GM19239 (cell line): ENCODE data around the gene B3GALT6.
"Not testable (repeated sequence)": the region's sequence is repeated elsewhere in the genome, so short reads cannot be mapped to it uniquely, and the experiment has no call there.

Experiments used
- DNase-seq: peaks from one replicate; pipeline ENCODE4 v3.0.0; 2011; ENCODE audit warnings: low spot score; ENCODE audit not compliant: insufficient read length
- FAIRE-seq: peaks from 2 replicates; lab custom pipeline; 2011; peaks lifted over from hg19 to GRCh38; lab: Jason Lieb, UNC

B3GALT6 gene

GRCh38 chr1:1232208-1232795 lies at the start of gene B3GALT6:
Gene B3GALT6, plus strand, starts transcription at chr1:1232237. Its CDS starts 42 bp downstream, at chr1:1232279.
- DNase-seq (no peak), FAIRE-seq (no peak)

- FAIRE-seq (no peak), DNase-seq (no peak)
Observed at GRCh38 chr1:1182491-1183220, 49.4 kb upstream of the B3GALT6 start.

- no peak for DNase-seq
- no peak for FAIRE-seq
Observed at GRCh38 chr1:1183221-1183747, 48.8 kb upstream of the B3GALT6 start.

GRCh38 chr1:1183833-1184775 lies 47.9 kb upstream of the B3GALT6 start:
- no peak for FAIRE-seq
- no peak for DNase-seq

- FAIRE-seq (no peak), DNase-seq (no peak)
Observed at GRCh38 chr1:1185101-1185765, 46.8 kb upstream of the B3GALT6 start.

GRCh38 chr1:1187938-1188337 lies 44.1 kb upstream of the B3GALT6 start:
- FAIRE-seq (no peak), DNase-seq (no peak)

- FAIRE-seq (no peak), DNase-seq (no peak)
Observed at GRCh38 chr1:1189111-1189510, 42.9 kb upstream of the B3GALT6 start.

GRCh38 chr1:1191734-1192133 lies 40.3 kb upstream of the B3GALT6 start:
- FAIRE-seq: no peak

GRCh38 chr1:1194723-1195122 lies 37.3 kb upstream of the B3GALT6 start:
- DNase-seq (no peak), FAIRE-seq (no peak)

More at GRCh38 chr1:1191734-1192133, 40.3 kb upstream of the B3GALT6 start:
- no peak for DNase-seq

GRCh38 chr1:1195726-1196125 lies 36.3 kb upstream of the B3GALT6 start:
- DNase-seq: not testable (repeated sequence)

GRCh38 chr1:1196431-1197187 lies 35.4 kb upstream of the B3GALT6 start:
- no peak for DNase-seq
- no peak for FAIRE-seq

More at GRCh38 chr1:1195726-1196125, 36.3 kb upstream of the B3GALT6 start:
- not testable (repeated sequence) for FAIRE-seq

- no peak for FAIRE-seq
Observed at GRCh38 chr1:1197188-1197500, 34.9 kb upstream of the B3GALT6 start.

GRCh38 chr1:1197551-1198422 lies 34.2 kb upstream of the B3GALT6 start:
- DNase-seq (no peak), FAIRE-seq (no peak)

More at GRCh38 chr1:1197188-1197500, 34.9 kb upstream of the B3GALT6 start:
- DNase-seq: no peak

GRCh38 chr1:1198423-1199140 lies 33.5 kb upstream of the B3GALT6 start:
- DNase-seq: no peak

GRCh38 chr1:1199141-1199960 lies 32.7 kb upstream of the B3GALT6 start:
- DNase-seq: no peak

More at GRCh38 chr1:1198423-1199140, 33.5 kb upstream of the B3GALT6 start:
- FAIRE-seq: no peak

GRCh38 chr1:1199961-1200875 lies 31.8 kb upstream of the B3GALT6 start:
- no peak for FAIRE-seq
- DNase-seq: no peak

More at GRCh38 chr1:1199141-1199960, 32.7 kb upstream of the B3GALT6 start:
- no peak for FAIRE-seq
